ENCODE measurements around the gene SEZ6. TPM values are rescaled to one million over a fixed set of nuclear protein-coding genes. Genes with fewer than 3 reads are reported as not detected.
A peak's percentile ranks its signal among the peaks of the same experiment; 100 is the strongest.

SEZ6 gene
- total and polyA plus RNA-seq, 4 experiments from 2014 or later = 0.41 to 0.81 TPM; not detected in 2

GRCh38 chr17:29010586-29010985 is 4.8 kb upstream of the SEZ6 start:
- peaks cover 17% of the 10 kb centered on the region for H3K27me3 ChIP-seq (ENCODE audit: insufficient read depth, low read length)
- Mint-ChIP-seq H3K9me3 (peaks cover 0 to 3% (median 1%) of the 10 kb centered on the region in 8 donors), H3K4me3 (no peak overlapping the region), H3K27ac (no peak overlapping the region), H3K27me3 (peaks cover 40 to 43% of the 10 kb centered on the region in 2 donors), H3K4me1 (peaks cover 0 to 1% (median 0%) of the 10 kb centered on the region in 4 donors), H3K36me3 (peaks cover 0 to 4% of the 10 kb centered on the region in 2 donors)
- H3K9me3 ChIP-seq (ENCODE audit: control insufficient read depth in 1 of 2, low read length in 2 of 2) = no peaks in the 10 kb centered on the region
- intact Hi-C loops (cut with micrococcal nuclease) = no loop called here
- H3K4me3 ChIP-seq (ENCODE audit: low read length in 2 of 2) = no peak overlapping the region
- DNase-seq = no peak
- peaks cover 4% of the 10 kb centered on the region for H3K4me1 ChIP-seq (ENCODE audit: insufficient read depth, low read length)
- no peaks in the 10 kb centered on the region for H3K36me3 ChIP-seq (ENCODE audit: insufficient read depth, low read length)
- no peak overlapping the region for H3K27ac ChIP-seq (ENCODE audit: low read depth, low read length)
- POLR2A ChIA-PET (ENCODE audit: partially characterized antibody) = no interaction called here
- CTCF ChIA-PET (ENCODE audit: partially characterized antibody) = interaction anchor here (1.1 to 1.2 kb wide), 2 partner anchors 45 to 107 kb away, joined by 3 to 4 read pairs; no protein-coding TSS in a partner anchor

DNA sequence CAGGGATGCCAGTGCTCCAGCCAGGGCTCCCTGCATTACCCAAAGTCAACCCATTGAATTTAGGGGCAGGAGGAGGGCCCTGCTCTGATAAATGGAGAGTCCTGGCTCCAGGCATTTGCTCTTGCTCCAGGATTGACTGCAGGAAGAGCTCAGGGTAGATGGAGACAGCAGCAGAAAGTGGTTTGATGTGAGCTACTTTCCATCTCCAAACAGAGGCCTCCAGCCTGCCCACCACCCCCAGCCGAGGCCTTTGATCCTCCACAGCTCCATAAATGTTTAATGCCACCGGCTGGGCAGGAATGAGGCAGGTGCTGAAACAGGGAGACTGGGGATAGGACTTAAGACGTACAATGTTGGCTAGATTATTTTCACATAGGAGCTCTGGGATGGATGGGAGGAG is 4.3 kb upstream of the SEZ6 start:
- peaks cover 0 to 4% of the 10 kb centered on the region in 2 donors for H3K36me3 Mint-ChIP-seq
- peaks cover 0 to 1% (median 0%) of the 10 kb centered on the region in 4 donors for H3K4me1 Mint-ChIP-seq
- no peak overlapping the region for H3K27ac Mint-ChIP-seq
- peaks cover 0 to 3% (median 1%) of the 10 kb centered on the region in 8 donors for H3K9me3 Mint-ChIP-seq
- no peaks in the 10 kb centered on the region for H3K36me3 ChIP-seq (ENCODE audit: insufficient read depth, low read length)
- ChIA-PET CTCF (ENCODE audit: partially characterized antibody) (interaction anchor here (1.1 to 1.2 kb wide), 2 partner anchors 45 to 107 kb away, joined by 3 to 4 read pairs; no protein-coding TSS in a partner anchor), POLR2A (ENCODE audit: partially characterized antibody) (no interaction called here)
- H3K4me3 ChIP-seq (ENCODE audit: low read length in 2 of 2) = no peak overlapping the region
- no peaks in the 10 kb centered on the region for H3K9me3 ChIP-seq (ENCODE audit: control insufficient read depth in 1 of 2, low read length in 2 of 2)
- intact Hi-C loops (cut with micrococcal nuclease) = no loop called here
- peaks cover 40 to 42% of the 10 kb centered on the region in 2 donors for H3K27me3 Mint-ChIP-seq
- no peak for DNase-seq
- no peak overlapping the region for H3K4me3 Mint-ChIP-seq
- H3K27ac ChIP-seq (ENCODE audit: low read depth, low read length) = no peak overlapping the region
- H3K4me1 ChIP-seq (ENCODE audit: insufficient read depth, low read length) = peaks cover 4% of the 10 kb centered on the region
- H3K27me3 ChIP-seq (ENCODE audit: insufficient read depth, low read length) = peaks cover 17% of the 10 kb centered on the region

DNA sequence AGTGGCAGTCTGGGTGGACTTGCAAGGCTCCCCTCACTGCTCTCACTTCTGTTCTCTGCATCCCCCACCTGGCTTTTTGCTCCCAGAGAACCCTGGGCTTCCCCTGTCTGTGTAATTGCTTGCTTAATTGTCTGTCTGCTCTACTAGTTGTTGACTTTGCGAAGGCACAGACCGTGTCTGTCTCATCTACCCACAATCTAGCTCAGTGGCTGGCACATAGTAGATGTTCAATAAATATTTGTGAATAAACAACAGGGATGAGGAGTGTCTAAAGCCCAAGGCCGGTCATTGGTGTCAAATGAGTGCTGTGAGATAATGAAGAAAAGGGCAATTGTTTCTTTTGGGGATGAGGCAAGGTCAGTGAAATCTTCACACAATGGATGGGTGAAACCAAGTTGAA is 2.8 kb upstream of the SEZ6 start:
- Histone ChIP-seq H3K36me3 (ENCODE audit: insufficient read depth, low read length) (no peaks in the 10 kb centered on the region), H3K27ac (ENCODE audit: low read depth, low read length) (no peak overlapping the region), H3K4me1 (ENCODE audit: insufficient read depth, low read length) (peaks cover 4% of the 10 kb centered on the region), H3K4me3 (ENCODE audit: low read length in 2 of 2) (no peak overlapping the region), H3K27me3 (ENCODE audit: insufficient read depth, low read length) (peaks cover 29% of the 10 kb centered on the region), H3K9me3 (ENCODE audit: control insufficient read depth in 1 of 2, low read length in 2 of 2) (no peaks in the 10 kb centered on the region)
- Mint-ChIP-seq H3K4me3 (no peak overlapping the region), H3K27ac (no peak overlapping the region), H3K4me1 (peaks cover 0 to 1% (median 0%) of the 10 kb centered on the region in 4 donors), H3K27me3 (peaks cover 44 to 48% of the 10 kb centered on the region in 2 donors), H3K9me3 (peaks cover 0 to 3% (median 1%) of the 10 kb centered on the region in 8 donors), H3K36me3 (peaks cover 0 to 4% of the 10 kb centered on the region in 2 donors)
- ChIA-PET POLR2A (ENCODE audit: partially characterized antibody) (no interaction called here), CTCF (ENCODE audit: partially characterized antibody) (no interaction called here)
- DNase-seq = no peak
- intact Hi-C loops (cut with micrococcal nuclease) = no loop called here

DNA sequence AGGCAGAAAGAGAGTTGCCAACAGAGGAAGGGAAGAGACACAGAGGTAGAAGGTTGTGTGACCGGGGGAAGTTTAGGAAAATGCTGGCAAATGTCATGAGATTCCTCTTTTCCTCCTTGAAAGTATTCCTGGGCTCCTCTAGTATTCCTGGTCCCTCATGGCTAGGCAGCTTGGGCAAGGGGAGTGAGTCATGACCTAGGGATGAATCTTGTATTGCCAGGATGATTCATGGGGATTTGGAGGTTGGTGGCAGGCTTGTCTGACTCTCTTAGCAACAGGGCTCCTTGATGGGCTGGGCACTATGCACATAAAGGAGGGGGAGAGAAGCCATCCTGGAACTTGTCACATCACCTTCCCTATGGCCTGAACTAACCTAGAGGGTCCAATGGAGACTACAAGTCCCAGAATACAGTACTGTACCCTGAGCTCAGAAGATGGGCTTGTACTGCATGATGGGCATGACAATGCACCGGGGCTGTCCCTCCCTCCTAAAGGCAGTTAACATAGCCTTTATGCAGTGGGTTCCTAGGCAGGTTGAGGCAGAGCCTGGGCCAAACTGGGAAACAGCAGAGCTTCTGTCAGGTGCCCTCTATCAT is 2.1 kb upstream of the SEZ6 start:
- no peak for DNase-seq
- H3K9me3 Mint-ChIP-seq = peaks cover 0 to 3% (median 1%) of the 10 kb centered on the region in 8 donors
- H3K4me3 Mint-ChIP-seq = no peak overlapping the region
- peaks cover 0 to 1% (median 0%) of the 10 kb centered on the region in 4 donors for H3K4me1 Mint-ChIP-seq
- intact Hi-C loops (cut with micrococcal nuclease) = no loop called here
- H3K4me1 ChIP-seq (ENCODE audit: insufficient read depth, low read length) = peaks cover 4% of the 10 kb centered on the region
- no peak overlapping the region for H3K27ac ChIP-seq (ENCODE audit: low read depth, low read length)
- no peak overlapping the region for H3K4me3 ChIP-seq (ENCODE audit: low read length in 2 of 2)
- ChIA-PET CTCF (ENCODE audit: partially characterized antibody) (no interaction called here), POLR2A (ENCODE audit: partially characterized antibody) (no interaction called here)
- no peaks in the 10 kb centered on the region for H3K36me3 ChIP-seq (ENCODE audit: insufficient read depth, low read length)
- H3K27ac Mint-ChIP-seq = peak overlapping the region in 1 of 7 donors; percentile 25
- no peaks in the 10 kb centered on the region for H3K9me3 ChIP-seq (ENCODE audit: control insufficient read depth in 1 of 2, low read length in 2 of 2)
- H3K27me3 Mint-ChIP-seq = peaks cover 47 to 50% of the 10 kb centered on the region in 2 donors
- H3K27me3 ChIP-seq (ENCODE audit: insufficient read depth, low read length) = peaks cover 29% of the 10 kb centered on the region
- peaks cover 0 to 4% of the 10 kb centered on the region in 2 donors for H3K36me3 Mint-ChIP-seq

DNA sequence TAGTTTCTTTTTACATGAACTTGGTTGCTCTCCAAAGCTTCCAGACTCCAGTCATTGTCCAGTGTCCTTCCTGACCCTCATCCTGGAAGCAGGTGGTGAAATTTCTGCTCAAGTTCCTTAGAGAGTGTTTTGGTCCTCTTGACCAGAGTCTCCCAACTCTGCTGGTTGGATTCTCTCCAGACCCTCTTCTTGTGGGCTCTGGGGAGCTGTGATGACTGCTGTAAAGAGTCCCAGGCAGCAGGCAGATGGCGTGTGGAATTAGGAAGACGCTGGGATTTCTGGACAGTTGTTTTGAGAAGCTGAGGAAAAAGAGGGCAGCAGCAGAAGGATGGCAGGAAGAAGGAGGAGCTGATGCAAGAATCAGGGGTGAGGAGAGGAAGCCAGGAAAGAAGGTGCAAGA is 1.6 kb upstream of the SEZ6 start:
- H3K4me3 ChIP-seq (ENCODE audit: low read length in 2 of 2) = no peak overlapping the region
- Mint-ChIP-seq H3K4me3 (peak overlapping the region in 1 of 8 donors; percentile 67), H3K9me3 (peaks cover 0 to 3% (median 1%) of the 10 kb centered on the region in 8 donors), H3K27me3 (peaks cover 46 to 51% of the 10 kb centered on the region in 2 donors), H3K36me3 (peaks cover 0 to 4% of the 10 kb centered on the region in 2 donors), H3K27ac (no peak overlapping the region), H3K4me1 (peaks cover 0 to 1% (median 0%) of the 10 kb centered on the region in 4 donors)
- peaks cover 4% of the 10 kb centered on the region for H3K4me1 ChIP-seq (ENCODE audit: insufficient read depth, low read length)
- ChIA-PET CTCF (ENCODE audit: partially characterized antibody) (no interaction called here), POLR2A (ENCODE audit: partially characterized antibody) (no interaction called here)
- no peaks in the 10 kb centered on the region for H3K9me3 ChIP-seq (ENCODE audit: control insufficient read depth in 1 of 2, low read length in 2 of 2)
- H3K27ac ChIP-seq (ENCODE audit: low read depth, low read length) = no peak overlapping the region
- intact Hi-C loops (cut with micrococcal nuclease) = no loop called here
- no peaks in the 10 kb centered on the region for H3K36me3 ChIP-seq (ENCODE audit: insufficient read depth, low read length)
- no peak for DNase-seq
- H3K27me3 ChIP-seq (ENCODE audit: insufficient read depth, low read length) = peaks cover 29% of the 10 kb centered on the region

DNA sequence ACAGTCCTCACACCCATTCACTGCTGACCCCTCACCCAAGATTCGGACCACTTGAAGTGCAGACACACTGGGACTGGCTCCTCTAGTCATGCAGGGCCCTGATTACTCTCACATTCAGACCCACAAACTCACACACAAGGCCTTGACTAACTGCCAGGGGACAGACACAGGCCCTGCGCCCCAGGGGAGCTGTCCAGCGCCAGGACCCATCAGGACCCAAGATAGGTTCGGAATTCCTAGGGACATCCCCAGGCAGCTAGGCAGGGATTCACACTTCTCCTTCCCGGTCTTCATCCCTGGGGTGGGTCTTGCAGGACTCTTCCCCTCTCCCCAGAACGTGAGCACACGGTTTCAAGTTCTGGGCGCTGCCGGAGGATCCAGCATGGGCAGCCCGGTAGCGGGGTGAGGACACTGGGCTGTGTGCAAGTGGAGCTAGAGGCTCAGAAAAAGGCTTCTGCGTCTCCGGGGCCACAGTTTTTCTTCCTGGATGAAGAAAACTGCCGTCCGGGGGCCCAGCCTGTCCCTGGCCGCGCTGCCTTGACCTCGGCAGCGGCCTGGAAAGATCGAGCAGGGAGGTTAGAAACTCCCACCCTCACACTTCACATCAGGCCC is 1.6 kb downstream of the SEZ6 start:
- ChIA-PET CTCF (ENCODE audit: partially characterized antibody) (no interaction called here), POLR2A (ENCODE audit: partially characterized antibody) (no interaction called here)
- Mint-ChIP-seq H3K4me3 (no peak overlapping the region), H3K4me1 (peaks cover 0 to 1% (median 0%) of the 10 kb centered on the region in 4 donors), H3K36me3 (peaks cover 0 to 4% of the 10 kb centered on the region in 2 donors), H3K27ac (no peak overlapping the region), H3K9me3 (peaks cover 0 to 3% (median 0%) of the 10 kb centered on the region in 8 donors), H3K27me3 (peaks cover 42 to 43% of the 10 kb centered on the region in 2 donors)
- intact Hi-C loops (cut with micrococcal nuclease) = no loop called here
- no peaks in the 10 kb centered on the region for H3K36me3 ChIP-seq (ENCODE audit: insufficient read depth, low read length)
- H3K9me3 ChIP-seq (ENCODE audit: control insufficient read depth in 1 of 2, low read length in 2 of 2) = no peaks in the 10 kb centered on the region
- peaks cover 4% of the 10 kb centered on the region for H3K4me1 ChIP-seq (ENCODE audit: insufficient read depth, low read length)
- H3K27ac ChIP-seq (ENCODE audit: low read depth, low read length) = no peak overlapping the region
- peaks cover 32% of the 10 kb centered on the region for H3K27me3 ChIP-seq (ENCODE audit: insufficient read depth, low read length)
- no peak overlapping the region for H3K4me3 ChIP-seq (ENCODE audit: low read length in 2 of 2)
- DNase-seq = no peak

GRCh38 chr17:29003289-29003688 is 2.5 kb downstream of the SEZ6 start:
- CTCF ChIA-PET (ENCODE audit: partially characterized antibody) = no interaction called here
- Histone ChIP-seq H3K4me1 (ENCODE audit: insufficient read depth, low read length) (peaks cover 4% of the 10 kb centered on the region), H3K27ac (ENCODE audit: low read depth, low read length) (no peak overlapping the region), H3K9me3 (ENCODE audit: control insufficient read depth in 1 of 2, low read length in 2 of 2) (no peaks in the 10 kb centered on the region), H3K27me3 (ENCODE audit: insufficient read depth, low read length) (peaks cover 32% of the 10 kb centered on the region), H3K4me3 (ENCODE audit: low read length in 2 of 2) (no peak overlapping the region), H3K36me3 (ENCODE audit: insufficient read depth, low read length) (no peaks in the 10 kb centered on the region)
- peaks cover 40 to 41% of the 10 kb centered on the region in 2 donors for H3K27me3 Mint-ChIP-seq
- H3K4me3 Mint-ChIP-seq = no peak overlapping the region
- peaks cover 0 to 3% (median 0%) of the 10 kb centered on the region in 8 donors for H3K9me3 Mint-ChIP-seq
- DNase-seq = no peak
- intact Hi-C loops (cut with micrococcal nuclease) = no loop called here
- peaks cover 0 to 4% of the 10 kb centered on the region in 2 donors for H3K36me3 Mint-ChIP-seq
- peaks cover 0 to 1% (median 0%) of the 10 kb centered on the region in 4 donors for H3K4me1 Mint-ChIP-seq
- no peak overlapping the region for H3K27ac Mint-ChIP-seq
- POLR2A ChIA-PET (ENCODE audit: partially characterized antibody) = no interaction called here

All from CD4-positive, alpha-beta memory T cell (primary cell).